Keratinocyte (primary cell): ENCODE results near the gene CCDC141.

Source experiments
- CTCF ChIP-seq, 3 experiments: IDR thresholded peaks in 1 of 3; conservative IDR thresholded peaks in 1 of 3; optimal IDR thresholded peaks in 1 of 3; 2 replicates in 2 of 3; 3 replicates in 1 of 3; pipeline versions ENCODE3 to v1.5.1; 2011; ENCODE audit warnings: low read length in 3 of 3, mild to moderate bottlenecking in 3 of 3, moderate library complexity in 2 of 3, control low read depth in 1 of 3, inconsistent platforms in 1 of 3; ENCODE audit not compliant: insufficient read depth in 2 of 3; ENCODE audit errors: extremely low read depth in 1 of 3
- EZH2 ChIP-seq: IDR thresholded peaks from one replicate; pipeline ENCODE4 v1.6.1; 2012; ENCODE audit warnings: inconsistent platforms, mild to moderate bottlenecking, low read length, moderate library complexity

GRCh38 chr2:178819147-178819875, 230.6 kb downstream of the CCDC141 start:
- TF ChIP-seq EZH2 (no peak), CTCF (optimal IDR thresholded peaks at IDR 0.05 in 1 of 3, IDR thresholded peaks at IDR 0.05 in 1 of 3, conservative IDR thresholded peaks at IDR 0.05 in 1 of 3; ENCODE audit: extremely low read depth in 1 of 3, insufficient read depth in 2 of 3, low read length in 3 of 3) (no peak)
